GM04503 (cell line): ENCODE data around the gene FCN1.

Source experiments
- DNase-seq: peaks from one replicate; pipeline ENCODE4 v3.0.0-alpha.2; 2012; ENCODE audit warnings: low read depth

The FCN1 gene

GRCh38 chr9:134891053-134891452, 26.7 kb downstream of the FCN1 start:
- DNase-seq = no peak

- no peak for DNase-seq
Measured at GRCh38 chr9:134890155-134890495, 27.6 kb downstream of the FCN1 start.

- DNase-seq = no peak
Measured at GRCh38 chr9:134889386-134890154, 28.1 kb downstream of the FCN1 start.

GRCh38 chr9:134888603-134889190, 29.0 kb downstream of the FCN1 start:
- DNase-seq = no peak

- DNase-seq = no peak
Measured at GRCh38 chr9:134887686-134888602, 29.8 kb downstream of the FCN1 start.

- DNase-seq = no peak
Measured at GRCh38 chr9:134887219-134887618, 30.5 kb downstream of the FCN1 start.

GRCh38 chr9:134886413-134886913, 31.2 kb downstream of the FCN1 start:
- DNase-seq = no peak

- no peak for DNase-seq
Measured at GRCh38 chr9:134885679-134886412, 31.9 kb downstream of the FCN1 start.

GRCh38 chr9:134885001-134885678, 32.6 kb downstream of the FCN1 start:
- no peak for DNase-seq

- no peak for DNase-seq
Measured at GRCh38 chr9:134884492-134884891, 33.2 kb downstream of the FCN1 start.

GRCh38 chr9:134883040-134883782, 34.5 kb downstream of the FCN1 start:
- DNase-seq = no peak

GRCh38 chr9:134882204-134882785, 35.4 kb downstream of the FCN1 start:
- no peak for DNase-seq

- no peak for DNase-seq
Measured at GRCh38 chr9:134881313-134881670, 36.4 kb downstream of the FCN1 start.

GRCh38 chr9:134880484-134881312, 37.0 kb downstream of the FCN1 start, which contains the start of gene FCN2:
Gene FCN2 (plus strand): TSS chr9:134880810. CDS start chr9:134880822, 12 bp downstream.
- no peak for DNase-seq

GRCh38 chr9:134879664-134880483, 37.8 kb downstream of the FCN1 start:
- DNase-seq = no peak

- DNase-seq = no peak
Measured at GRCh38 chr9:134877541-134877940, 40.2 kb downstream of the FCN1 start.

- DNase-seq = no peak
Measured at GRCh38 chr9:134875371-134875770, 42.3 kb downstream of the FCN1 start.

- DNase-seq = no peak
Measured at GRCh38 chr9:134872482-134873231, 45.1 kb downstream of the FCN1 start.
